ENCODE results near the gene KATNAL1. TPM values are rescaled to one million over a fixed set of nuclear protein-coding genes. Genes with fewer than 3 reads are reported as not detected.
"Not testable (repeated sequence)": the region's sequence is repeated elsewhere in the genome, so short reads cannot be mapped to it uniquely, and the experiment has no call there.

KATNAL1 gene
- total RNA-seq, 1 donor from 2014 or later, result 95.3 TPM

DNA sequence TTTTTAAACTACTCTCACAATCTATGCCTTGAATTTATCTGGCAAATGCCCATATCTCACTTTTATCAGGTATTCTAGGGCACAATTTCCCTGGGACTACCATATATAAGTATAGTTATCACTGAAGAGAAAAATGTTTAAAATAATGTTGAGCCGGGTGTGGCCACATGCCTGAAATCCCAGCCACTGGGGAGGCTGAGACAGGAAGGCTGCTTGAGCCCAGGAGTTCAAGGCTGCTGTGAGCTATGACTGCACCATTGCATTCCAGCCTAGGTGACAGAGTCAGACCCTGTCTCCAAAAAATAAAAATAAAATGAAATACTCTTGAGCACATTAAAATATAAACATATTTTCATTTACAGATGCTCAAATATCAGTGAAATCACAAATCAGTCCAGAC lies 4.1 kb downstream of the KATNAL1 start:
- no peak for DNase-seq (ENCODE audit: low spot score)
- intact Hi-C loops (cut with DNase I), result loop anchor here (10.0 kb wide), 1 partner anchor 122 kb away; the partner anchor contains the start of gene UBE2L5

DNA sequence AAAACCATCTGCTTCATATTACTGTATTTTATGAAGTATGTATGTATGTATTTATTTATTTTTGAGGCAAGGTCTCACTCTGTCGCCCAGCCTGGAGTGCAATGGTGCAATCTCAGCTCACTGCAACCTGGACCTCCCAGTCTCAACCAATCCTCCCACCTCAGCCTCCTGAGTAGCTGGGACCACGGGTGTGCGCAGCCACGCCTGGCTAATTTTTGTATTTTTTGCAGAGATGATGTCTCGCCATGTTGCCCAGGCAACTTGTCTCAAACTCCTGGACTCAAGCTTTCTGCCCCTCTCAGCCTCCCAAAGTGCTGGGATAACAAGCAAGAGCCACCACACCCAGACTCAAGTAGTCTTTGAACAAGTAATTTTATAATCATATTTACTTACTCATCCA lies 5.5 kb downstream of the KATNAL1 start:
- DNase-seq (ENCODE audit: low spot score), result no peak
- intact Hi-C loops (cut with DNase I), result loop anchor here (10.0 kb wide), 1 partner anchor 123 kb away; the partner anchor contains the start of gene UBE2L5

DNA sequence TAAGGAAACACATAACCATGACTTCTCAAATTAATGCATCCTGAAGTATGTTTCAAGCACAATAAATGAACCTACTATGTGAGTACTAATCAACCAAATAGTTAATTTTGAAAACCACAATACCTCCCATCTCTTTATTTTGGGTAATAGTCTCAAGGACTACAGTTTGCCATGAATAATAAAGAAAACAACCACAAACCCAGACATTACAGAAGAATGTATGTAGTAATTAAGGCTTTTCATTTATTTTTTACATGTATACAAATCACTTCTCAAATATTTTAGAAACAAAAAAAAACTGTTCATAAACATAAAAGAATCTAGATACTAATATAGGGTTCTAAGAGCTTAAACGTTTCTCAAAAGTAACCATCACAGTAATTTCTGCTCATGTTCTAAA lies 6.8 kb downstream of the KATNAL1 start:
- intact Hi-C loops (cut with DNase I), result loop anchor here (10.0 kb wide), 1 partner anchor 124 kb away; the partner anchor contains the start of gene UBE2L5
- no peak for DNase-seq (ENCODE audit: low spot score)

DNA sequence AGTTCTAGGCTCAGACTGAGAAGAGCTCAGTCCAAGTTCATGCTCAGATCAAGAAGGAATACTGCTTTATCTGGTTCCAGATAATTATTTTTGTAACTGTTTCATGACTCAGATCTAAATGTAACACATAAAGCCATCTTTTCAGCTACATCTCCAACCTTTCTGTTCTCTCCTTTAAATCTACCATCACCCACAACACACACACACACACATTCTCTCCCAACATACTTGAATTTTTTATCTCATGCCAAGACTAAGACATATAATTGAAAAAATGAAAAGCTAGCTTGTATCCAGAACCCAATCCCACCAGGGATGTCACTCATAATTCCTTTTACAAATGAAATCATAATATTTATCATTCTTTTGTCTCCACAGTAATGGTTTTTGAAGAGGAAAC lies 7.6 kb downstream of the KATNAL1 start:
- intact Hi-C loops (cut with DNase I), result loop anchor here (10.0 kb wide), 1 partner anchor 125 kb away; the partner anchor contains the start of gene UBE2L5

DNA sequence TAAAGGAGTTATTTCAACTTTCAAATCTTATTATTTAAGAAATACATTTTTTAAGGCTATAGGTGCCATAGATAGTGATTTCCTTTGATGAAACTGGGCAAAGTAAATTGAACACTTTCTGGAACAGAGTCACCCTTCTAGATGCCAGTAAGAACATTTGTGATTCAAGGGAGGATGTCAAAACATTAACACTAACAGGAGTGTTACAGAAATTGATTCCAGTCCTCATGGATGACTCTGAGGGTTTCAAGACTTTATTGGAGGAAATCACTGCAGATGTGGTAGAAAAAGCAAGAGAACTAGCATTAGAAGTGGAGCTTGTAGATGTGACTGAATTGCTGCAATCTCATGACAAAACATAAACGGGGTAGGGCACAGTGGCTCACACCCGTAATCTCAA lies 12.2 kb downstream of the KATNAL1 start:
- intact Hi-C loops (cut with DNase I), result no loop called here
- no peak for DNase-seq (ENCODE audit: low spot score)

More for the DNA sequence above, 7.6 kb downstream of the KATNAL1 start:
- no peak for DNase-seq (ENCODE audit: low spot score)

DNA sequence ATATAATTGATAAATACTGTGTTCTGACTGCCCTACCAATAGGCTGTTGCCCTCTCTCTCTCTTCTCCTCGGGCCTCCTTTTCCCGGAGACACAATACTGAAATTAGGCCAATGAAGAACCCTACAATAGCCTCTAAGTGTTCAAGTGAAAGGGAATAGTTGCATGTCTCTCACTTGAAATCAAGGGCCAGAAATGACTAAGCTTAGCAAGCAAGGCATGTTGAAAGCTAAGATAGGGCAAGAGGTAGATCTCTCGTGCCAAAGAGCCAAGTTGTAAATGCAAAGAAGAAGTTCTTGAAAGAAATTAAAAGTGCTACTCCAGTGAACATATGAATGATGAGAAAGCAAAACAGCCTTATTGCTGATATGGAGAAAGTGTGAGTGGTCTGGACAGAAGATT lies 13.3 kb downstream of the KATNAL1 start:
- intact Hi-C loops (cut with DNase I), result no loop called here
- no peak for DNase-seq (ENCODE audit: low spot score)

DNA sequence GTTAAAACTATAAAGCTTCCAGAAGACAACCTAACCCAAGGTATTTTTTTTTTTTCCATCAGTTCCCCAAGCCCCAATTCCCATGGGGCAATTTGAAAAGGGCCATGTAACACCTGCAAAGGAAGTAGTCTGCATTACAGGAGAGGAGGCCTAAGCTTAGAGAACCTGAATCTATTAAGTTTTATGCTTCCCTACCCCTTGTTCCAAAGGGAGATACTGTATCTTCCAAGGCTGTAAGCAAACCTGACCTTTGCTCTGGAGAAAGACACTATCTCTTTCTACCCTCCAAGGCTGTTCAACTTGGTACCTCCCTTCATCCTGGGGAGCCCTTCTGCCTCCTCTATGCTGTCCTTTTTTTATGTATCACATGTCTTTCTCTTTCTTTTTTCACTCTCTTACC lies 15.0 kb downstream of the KATNAL1 start:
- intact Hi-C loops (cut with DNase I), result no loop called here
- DNase-seq (ENCODE audit: low spot score), result no peak

DNA sequence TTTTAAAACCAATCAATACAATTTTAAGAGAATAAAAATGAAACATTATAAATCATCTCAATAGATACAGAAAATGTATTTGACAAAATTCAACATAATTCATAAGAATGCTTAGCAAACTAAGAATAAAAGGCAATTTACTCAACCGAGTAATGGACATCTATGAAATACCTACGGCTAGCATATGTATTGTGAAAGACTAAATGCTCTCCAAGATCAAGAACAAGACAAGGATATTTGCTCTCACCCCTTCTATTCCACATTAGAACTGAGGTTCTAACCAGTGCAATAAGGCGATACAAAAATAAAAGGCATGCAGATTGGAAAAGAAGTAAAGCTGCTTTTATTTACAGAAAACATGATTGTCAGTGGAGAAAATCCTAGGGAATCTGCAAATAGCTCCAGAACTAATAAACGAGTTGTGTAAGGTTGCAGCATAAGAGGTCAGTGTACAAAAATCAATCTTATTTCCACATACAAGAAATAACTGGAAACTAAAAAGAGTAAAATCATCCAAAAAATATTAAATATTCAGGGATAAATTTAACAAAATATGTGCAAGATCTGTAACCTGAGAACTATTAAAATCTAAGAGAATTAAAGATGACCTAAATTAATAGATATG lies 16.4 kb downstream of the KATNAL1 start:
- intact Hi-C loops (cut with DNase I), result no loop called here
- DNase-seq (ENCODE audit: low spot score), result no peak

DNA sequence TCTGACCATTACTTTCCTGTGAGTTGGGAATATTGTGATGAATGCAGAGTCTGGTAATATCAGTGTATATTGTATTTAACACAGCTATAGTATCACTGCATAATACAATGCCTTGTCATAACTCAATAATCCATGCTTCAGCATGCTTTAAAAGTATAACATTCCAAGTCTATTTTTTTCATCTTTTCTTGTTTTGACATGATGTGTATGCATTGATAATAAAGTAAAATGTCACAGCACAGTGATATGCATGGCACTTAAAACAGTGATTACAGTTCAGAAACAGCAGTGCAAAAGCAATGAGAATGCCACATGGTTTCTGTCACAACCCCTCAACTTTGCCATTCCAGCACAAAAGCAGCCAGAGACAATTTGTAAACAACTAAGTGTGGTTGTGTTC lies 17.8 kb downstream of the KATNAL1 start:
- intact Hi-C loops (cut with DNase I), result no loop called here

DNA sequence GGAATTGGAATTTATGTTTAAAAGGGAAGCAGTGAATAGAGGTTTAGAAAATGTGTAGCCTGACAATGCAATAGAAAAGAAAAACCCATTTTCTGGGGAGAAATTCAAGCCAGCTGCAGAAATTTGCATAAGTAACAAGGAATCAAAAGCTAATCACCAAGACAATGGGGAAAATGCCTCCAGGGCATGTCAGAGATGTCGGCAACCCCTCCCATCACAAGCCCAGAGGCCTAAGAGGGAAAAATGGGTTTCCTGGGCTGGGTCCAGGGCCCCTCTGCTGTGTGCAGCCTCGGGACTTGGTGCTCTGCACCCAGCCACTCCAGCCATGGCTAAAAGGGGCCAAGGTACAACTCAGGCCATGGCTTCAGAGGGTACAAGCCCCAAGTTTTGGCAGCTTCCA lies 21.3 kb downstream of the KATNAL1 start:
- DNase-seq (ENCODE audit: low spot score); intact Hi-C loops (cut with DNase I): not testable (repeated sequence)

More for the DNA sequence above, 17.8 kb downstream of the KATNAL1 start:
- DNase-seq (ENCODE audit: low spot score), result no peak

DNA sequence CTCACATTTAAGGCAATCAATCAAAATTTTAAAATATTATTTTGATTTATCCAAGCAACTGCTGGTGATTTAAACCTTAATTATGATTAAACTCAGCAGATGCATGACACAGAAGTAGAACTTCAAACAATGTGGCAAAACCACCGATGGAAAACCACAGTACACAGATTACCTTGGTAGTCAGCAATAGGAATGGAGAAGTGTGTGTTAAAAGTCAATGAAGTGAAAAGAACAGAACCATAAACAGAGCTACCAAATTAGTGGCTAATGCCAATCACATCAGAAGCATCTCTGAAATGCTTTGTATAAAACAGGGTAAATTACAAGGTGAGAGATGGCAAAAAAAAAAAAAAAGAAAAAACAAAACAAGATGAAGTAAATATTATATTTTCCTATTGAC lies 31.2 kb downstream of the KATNAL1 start:
- intact Hi-C loops (cut with DNase I), result no loop called here
- DNase-seq (ENCODE audit: low spot score), result no peak

DNA sequence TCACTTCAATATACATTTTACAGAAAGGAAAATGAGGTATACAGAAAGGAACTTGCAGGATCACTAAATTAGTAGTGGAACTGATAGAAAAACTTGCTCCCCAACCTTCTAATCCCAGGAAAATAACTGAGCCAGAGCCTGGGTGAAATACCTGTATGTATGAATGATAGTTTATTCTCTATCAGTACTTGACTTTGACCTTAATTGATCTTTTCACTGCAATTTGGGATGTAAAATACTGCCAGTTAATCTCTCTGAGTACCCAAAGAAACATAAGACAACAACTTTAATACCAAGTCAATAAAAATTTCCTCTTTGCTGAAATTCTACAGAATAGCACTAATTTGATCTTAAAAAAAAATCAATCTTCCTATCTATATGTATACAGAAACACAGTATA lies 33.3 kb downstream of the KATNAL1 start:
- no peak for DNase-seq (ENCODE audit: low spot score)
- intact Hi-C loops (cut with DNase I), result no loop called here

DNA sequence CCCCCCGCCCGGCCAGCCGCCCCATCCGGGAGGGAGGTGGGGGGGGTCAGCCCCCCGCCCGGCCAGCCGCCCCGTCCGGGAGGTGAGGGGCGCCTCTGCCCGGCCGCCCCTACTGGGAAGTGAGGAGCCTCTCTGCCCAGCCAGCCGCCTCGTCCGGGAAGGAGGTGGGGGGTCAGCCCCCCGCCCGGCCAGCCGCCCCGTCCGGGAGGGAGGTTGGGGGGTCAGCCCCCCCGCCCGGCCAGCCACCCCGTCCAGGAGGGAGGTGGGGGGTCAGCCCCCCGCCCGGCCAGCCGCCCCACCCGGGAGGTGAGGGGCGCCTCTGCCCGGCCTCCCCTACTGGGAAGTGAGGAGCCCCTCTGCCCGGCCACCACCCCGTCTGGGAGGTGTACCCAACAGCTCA lies 37.3 kb downstream of the KATNAL1 start:
- DNase-seq (ENCODE audit: low spot score); intact Hi-C loops (cut with DNase I): not testable (repeated sequence)

DNA sequence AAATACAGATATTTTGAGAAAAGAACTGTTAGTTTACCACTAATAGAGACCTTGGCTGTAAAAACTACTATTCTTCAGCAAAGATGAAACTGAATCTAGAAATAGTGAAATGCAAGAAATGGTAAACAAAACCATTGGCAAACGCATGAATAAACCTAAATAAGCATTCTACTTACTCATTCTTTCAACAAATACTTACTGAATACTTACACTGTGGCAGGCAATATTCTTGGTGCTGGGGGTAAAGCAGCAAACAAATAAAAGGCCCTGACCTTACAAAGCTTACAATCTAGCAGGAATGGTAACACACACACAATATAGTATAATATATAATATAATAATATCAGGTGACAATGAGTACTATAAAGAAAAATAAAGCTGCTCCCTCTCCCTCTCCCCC lies 38.7 kb downstream of the KATNAL1 start:
- intact Hi-C loops (cut with DNase I), result no loop called here
- DNase-seq (ENCODE audit: low spot score), result no peak

DNA sequence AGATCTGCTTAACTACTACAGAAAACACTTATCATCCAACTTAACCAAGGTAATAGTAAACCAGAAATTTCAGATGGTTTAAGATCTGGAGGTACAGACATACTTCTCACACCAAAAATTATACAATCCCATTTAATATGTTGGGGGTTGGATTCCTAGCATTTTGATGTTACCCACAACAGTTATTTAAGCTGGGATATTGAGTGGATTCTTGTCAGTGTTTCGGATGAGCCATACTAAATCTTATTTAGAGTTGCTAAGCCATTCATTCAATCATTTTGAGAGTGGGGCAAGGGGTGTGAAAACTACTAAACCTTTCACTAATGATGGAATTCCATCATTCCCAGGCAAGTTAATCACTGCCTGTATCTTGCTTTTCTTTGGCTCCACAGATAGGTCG lies 40.6 kb downstream of the KATNAL1 start:
- intact Hi-C loops (cut with DNase I), result no loop called here
- DNase-seq (ENCODE audit: low spot score), result no peak

DNA sequence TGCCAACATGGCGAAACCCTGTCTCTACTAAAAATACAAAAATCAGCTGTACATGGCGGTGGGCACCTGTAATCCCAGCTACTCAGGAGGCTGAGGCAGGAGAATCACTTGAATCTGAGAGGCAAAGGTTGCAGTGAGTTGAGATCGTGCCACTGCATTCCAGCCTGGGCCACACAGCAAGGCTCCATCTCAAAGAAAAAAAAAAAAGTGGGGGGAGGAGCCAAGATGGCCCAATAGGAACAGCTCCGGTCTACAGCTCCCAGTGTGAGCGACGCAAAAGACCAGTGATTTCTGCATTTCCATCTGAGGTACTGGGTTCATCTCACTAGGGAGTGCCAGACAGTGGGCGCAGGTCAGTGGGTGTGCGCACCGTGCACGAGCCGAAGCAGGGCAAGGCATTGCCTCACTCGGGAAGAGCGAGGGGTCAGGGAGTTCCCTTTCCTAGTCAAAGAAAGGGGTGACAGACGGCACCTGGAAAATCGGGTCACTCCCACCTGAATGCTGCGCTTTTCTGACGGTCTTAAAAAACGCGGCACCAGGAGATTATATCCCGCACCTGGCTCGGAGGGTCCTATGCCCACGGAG lies 48.1 kb downstream of the KATNAL1 start:
- intact Hi-C loops (cut with DNase I), result loop anchor here (5.0 kb wide), 1 partner anchor 203 kb away; no protein-coding TSS in a partner anchor
- DNase-seq (ENCODE audit: low spot score), result not testable (repeated sequence)

DNA sequence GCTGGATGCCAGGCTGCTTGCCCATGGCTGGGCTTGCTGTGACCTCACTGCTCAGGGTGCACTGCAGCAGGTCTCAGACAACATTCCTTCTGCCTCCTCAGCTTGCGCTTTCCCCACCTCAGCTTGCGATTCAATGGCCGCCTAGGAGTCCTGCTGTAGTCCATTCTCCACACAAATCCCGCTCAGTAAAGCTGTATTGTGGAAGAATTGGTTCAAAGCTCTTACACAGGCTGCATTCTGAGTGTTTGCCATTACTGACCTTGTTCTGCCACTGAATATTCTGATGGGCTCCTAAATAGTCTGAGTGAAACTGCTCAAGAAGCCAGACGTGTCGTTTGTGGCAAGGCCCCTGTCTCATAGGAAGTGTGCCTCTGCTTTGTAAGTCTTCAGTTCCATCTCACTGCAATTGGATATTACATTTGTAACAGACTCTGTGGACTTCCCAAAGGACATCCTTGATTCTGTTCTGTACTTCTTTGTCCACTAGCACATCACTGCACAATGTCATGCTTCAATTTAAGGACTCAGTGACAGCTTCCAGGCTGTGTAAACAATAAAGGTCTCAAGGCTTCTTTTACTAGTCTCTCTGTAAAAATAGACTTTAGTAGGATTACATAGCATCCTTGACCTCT lies 49.8 kb downstream of the KATNAL1 start:
- no peak for DNase-seq (ENCODE audit: low spot score)
- intact Hi-C loops (cut with DNase I), result loop anchor here (5.0 kb wide), 1 partner anchor 205 kb away; no protein-coding TSS in a partner anchor

DNA sequence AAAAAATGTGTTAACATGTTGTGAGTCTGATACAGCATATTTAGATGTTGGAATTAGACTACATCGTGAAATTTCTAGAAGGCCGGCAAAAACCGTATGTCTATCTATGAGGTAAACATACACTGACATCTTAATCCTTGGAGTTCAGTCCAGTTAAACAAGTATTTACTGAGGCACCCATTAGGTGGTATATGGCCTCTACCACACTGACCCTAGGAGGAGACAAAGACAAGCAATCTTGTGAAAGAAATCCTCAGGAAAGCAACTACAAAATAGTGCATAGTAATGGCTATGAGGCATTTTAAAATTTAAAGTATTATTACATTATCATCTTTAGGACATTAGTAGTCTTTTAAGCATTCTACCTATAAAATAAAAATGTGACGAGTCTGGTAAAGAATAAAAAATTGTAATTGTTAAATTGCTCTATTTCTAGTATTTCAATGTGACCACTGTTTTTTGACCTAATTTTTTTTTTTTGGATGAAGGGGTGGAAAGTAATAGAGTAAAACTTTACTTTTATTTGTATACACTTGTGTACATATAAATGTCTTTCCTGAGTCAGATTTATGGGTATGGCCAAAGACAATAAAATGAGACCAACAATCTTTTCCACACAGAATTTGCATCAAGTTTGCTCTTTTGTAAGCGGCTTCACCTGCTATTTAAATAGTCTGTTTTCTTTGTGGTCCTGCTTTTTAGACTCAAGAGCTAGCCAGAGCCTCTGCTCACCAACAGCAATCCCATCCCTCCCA lies 50.5 kb downstream of the KATNAL1 start:
- DNase-seq (ENCODE audit: low spot score), result no peak
- intact Hi-C loops (cut with DNase I), result loop anchor here (5.0 kb wide), 1 partner anchor 205 kb away; no protein-coding TSS in a partner anchor

DNA sequence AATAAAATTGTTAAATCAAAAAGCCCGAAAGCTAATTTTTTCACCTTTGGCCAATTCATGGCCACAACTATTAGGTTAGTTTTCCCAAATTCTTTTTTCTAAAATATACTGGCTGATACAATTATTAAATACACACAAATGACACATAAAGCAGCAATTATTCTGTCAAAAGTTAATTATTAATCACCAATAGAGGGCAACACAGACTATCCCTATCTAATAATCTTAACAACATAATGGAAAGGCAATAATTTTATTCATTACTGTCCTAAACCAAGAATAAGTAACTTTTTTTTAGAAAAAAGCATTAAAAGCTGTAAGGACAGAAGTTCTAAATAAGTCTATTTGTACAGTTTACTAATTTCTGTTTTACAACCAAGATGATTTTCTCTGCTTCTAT lies 51.7 kb downstream of the KATNAL1 start:
- intact Hi-C loops (cut with DNase I), result loop anchor here (5.0 kb wide), 1 partner anchor 207 kb away; no protein-coding TSS in a partner anchor
- no peak for DNase-seq (ENCODE audit: low spot score)

DNA sequence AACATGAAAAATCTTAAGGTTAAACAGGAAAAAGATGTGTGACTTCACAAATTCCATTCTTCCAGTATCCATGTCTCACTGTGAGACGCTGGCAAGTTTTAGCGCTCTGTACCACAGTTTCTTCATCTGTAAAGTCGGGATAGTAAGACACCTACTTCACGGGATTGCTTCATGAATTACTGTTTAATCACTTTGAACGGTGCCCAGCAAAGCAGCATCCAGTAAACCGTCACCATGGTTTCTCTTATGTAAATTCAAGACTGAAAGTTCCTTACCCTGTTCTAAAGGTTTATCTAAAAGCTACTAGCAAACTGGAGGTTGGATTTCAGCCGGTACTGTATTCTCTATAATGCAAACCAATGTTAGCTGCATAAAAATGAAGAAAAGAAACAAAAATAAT lies 53.5 kb downstream of the KATNAL1 start:
- no peak for DNase-seq (ENCODE audit: low spot score)
- intact Hi-C loops (cut with DNase I), result no loop called here

Measured in cardiac septum (tissue), 1 donor.